Dermis blood vessel endothelial cell (primary cell): ENCODE data around the gene CP. TPM values are rescaled to one million over a fixed set of nuclear protein-coding genes. Genes with fewer than 3 reads are reported as not detected.

Experiments used
- DNase-seq: peaks from one replicate; pipeline ENCODE4 v3.0.0; 2010
- total RNA-seq: library from RNA; depleted of rRNA; stranded (reverse); fragments of >200 nt; gene quantifications from 2 replicates; pipeline ENCODE4 v1.2.3, GENCODE V29; 2014

The CP gene
- total RNA-seq, 1 donor from 2014 or later: 1.0 TPM

GRCh38 chr3:149180057-149180573 lies 41.5 kb downstream of the CP start:
- DNase-seq: peak; percentile 97

DNA sequence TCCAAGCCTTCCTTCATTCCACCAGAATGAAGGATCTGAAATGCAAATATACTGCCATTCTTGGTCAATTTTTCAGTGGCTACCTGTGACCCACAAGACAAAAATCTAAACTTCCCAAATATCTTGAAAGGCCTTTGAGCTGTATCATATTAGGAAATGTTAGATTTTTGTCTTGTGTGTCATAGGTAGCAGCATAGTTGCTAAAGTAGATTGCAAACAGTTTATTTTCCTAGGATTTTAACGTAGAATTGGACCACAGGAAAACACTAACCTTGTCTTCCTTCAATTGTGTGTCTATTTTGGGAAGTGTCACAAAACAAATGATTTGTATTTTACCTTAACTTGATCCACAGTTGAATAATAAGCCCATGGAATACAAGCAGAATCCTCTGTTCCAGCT lies 42.4 kb downstream of the CP start:
- DNase-seq: peak; percentile 64

- DNase-seq: no peak
Measured at GRCh38 chr3:149177122-149177521, 44.5 kb downstream of the CP start.

DNA sequence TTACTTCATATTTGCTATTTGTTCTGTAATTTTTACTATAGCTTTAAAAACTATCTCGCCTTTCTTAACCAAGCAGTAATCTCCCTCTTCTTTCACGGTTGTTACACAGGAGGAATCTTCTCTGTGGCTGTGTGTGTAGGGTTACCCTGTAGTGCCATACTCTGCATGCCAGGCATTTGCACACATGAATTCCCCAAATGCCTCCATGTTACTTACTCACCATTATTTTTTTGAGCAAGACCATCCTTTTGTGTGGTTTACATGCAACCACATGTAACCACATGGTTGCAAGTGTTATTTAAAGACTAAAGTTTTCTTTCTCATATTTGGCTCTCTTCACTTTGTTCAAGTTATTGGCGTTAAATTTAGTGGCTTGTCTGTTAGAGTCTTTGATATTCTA lies 46.7 kb downstream of the CP start:
- DNase-seq: no peak

- no peak for DNase-seq
Measured at GRCh38 chr3:149170672-149171071, 51.0 kb downstream of the CP start.

GRCh38 chr3:149167898-149168297 lies 53.7 kb downstream of the CP start:
- no peak for DNase-seq

- DNase-seq: no peak
Measured at GRCh38 chr3:149163066-149163465, 58.6 kb downstream of the CP start.

GRCh38 chr3:149162007-149162406 lies 59.6 kb downstream of the CP start:
- DNase-seq: no peak

DNA sequence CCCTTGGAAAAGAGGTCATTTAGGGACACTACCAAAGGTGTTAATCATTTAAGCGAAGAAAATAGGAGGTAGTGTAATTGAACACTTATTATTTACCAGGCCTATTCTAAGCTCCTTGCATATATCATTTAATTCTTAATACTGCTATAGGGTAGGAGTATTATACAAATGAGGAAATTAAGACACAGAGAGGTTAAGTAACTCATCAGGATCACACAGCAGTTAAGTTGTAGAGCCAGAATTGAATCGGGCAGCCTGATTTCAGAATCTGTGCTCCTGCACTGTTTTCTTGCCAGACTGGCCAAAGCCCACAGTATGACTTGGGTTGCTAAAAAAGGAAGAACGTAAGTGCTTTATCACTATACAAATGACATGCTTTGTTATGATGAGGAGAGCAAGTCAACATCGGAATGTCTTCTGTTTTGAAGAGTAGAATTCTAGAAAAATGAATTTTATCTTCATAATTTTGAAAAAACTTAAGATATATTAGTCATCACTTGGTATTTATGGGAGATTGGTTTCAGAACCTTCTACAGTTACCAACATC lies 60.8 kb downstream of the CP start:
- DNase-seq: no peak

- DNase-seq: no peak
Measured at GRCh38 chr3:149153402-149153801, 68.2 kb downstream of the CP start.

DNA sequence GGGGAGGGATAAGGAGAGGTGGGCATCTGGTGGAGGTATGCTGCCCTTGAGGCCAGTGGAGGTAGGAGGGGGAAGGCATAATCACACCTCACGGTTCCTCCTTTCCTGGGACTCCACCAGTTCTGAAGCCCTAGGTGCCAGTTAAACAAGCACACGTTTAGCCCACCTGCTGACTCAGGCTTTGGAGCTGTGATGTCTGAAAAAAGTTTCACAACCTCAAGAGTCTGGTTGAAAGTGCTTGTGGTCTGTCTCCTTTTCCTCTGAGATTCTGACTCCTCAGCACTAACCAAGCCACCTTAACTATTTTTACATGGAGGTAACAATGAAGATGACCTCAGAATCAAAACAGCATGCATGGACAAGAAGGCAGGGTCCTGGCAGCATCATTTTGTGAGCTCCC lies 69.2 kb downstream of the CP start:
- DNase-seq: no peak

GRCh38 chr3:149151843-149152242 lies 69.8 kb downstream of the CP start:
- DNase-seq: peak; percentile 47

DNA sequence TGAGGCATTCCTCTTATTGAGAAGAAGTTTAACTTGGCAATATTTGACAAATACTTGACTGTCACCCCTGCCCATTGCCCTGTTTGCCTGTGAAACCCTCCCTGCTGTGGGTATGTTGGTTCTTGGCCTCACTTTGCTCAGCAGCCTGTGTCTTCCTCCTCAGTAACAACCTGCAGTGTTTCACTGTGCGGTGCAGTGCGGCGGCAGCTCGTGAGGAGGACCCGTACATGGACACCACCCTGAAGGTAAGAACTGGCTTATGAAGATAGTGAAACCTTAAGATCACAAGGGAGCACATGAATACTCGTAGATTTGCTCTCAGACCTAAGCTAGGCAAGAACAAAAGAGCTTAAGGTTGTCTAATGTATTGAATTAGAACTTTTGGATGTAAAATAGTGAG lies 71.2 kb downstream of the CP start:
- no peak for DNase-seq

- DNase-seq: peak; percentile 25
Measured at GRCh38 chr3:149145974-149146373, 75.7 kb downstream of the CP start.

- DNase-seq: no peak
Measured at GRCh38 chr3:149145356-149145755, 76.3 kb downstream of the CP start.

- no peak for DNase-seq
Measured at GRCh38 chr3:149142682-149143081, 78.9 kb downstream of the CP start.

GRCh38 chr3:149134575-149134974 lies 87.1 kb downstream of the CP start:
- peak; percentile 8 for DNase-seq

- DNase-seq: no peak
Measured at GRCh38 chr3:149131589-149131988, 90.0 kb downstream of the CP start.

DNA sequence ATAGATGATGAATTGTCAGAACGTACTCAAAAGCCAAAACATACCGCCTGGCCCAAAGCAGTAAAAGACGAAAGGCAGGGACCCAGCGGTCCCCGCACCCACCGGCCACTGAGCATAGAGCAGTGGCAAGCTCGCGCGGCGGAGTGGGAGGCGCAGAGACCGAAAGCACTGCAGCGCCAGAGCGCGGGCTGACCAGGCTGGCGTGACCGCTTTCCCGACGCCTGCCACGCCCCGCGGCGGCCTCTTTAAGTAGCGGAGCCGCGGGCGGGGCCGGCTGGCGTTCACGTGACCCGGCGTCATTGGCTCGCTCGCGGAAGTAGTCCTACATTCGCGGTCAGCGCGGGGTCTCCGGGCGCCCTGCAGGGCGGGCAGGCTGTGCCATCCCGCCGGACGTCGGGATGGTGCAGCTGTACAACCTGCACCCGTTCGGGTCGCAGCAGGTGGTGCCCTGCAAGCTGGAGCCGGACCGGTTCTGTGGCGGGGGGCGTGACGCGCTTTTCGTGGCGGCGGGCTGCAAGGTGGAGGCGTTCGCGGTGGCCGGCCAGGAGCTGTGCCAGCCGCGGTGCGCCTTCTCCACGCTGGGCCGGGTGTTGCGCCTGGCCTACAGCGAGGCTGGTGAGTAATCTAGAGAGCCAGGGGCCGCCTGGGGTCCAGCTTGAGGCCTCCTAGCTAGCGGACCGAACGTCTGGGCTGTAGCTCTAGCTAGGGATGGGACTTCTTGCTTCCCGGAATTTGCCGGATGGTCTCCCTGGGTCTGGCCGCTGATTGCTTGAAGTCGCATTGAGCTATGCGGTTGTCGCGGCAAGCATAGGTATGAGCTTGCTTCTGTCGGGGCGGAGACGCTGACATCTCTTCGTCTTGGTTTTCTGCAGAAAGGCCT lies 92.1 kb downstream of the CP start, which contains the start of gene HPS3:
Gene HPS3, plus strand, starts transcription at position 313 of the 880 bp plus-strand sequence. Its CDS starts 86 bp downstream, at position 399.
- DNase-seq: peak; percentile 92

- DNase-seq: peak; percentile 4
Measured at GRCh38 chr3:149128821-149129220, 92.8 kb downstream of the CP start.

GRCh38 chr3:149122721-149123578 lies 98.7 kb downstream of the CP start:
- no peak for DNase-seq
